Measurements from ENCODE around the gene ZNF841.
"Not testable (repeated sequence)": the region's sequence is repeated elsewhere in the genome, so short reads cannot be mapped to it uniquely, and the experiment has no call there.

Gene ZNF841

DNA sequence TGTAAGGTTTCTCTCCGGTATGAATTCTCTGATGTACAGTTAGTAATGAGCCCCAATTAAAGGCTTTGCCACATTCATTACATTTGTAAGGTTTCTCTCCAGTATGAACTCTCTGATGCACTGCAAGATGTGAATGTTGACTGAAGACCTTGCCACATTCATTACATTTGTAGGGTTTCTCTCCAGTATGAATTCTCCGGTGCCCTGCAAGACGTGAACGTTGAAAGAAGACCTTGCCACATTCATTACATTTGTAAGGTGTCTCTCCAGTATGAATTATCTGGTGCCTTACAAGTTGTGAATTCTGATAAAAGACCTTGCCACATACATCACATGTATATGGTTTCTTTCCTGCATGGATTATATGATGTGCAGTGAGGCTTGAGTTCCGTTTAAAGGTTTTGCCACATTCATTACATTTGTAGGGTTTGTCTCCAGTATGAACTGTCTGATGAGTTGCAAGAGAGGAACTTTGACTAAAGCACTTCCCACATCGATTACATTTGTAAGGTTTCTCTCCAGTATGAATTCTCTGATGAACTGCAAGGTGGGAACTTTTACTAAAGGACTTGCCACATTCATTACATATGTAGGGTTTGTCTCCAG lies 29.2 kb downstream of the ZNF841 start:
- no peak for DNase-seq

DNA sequence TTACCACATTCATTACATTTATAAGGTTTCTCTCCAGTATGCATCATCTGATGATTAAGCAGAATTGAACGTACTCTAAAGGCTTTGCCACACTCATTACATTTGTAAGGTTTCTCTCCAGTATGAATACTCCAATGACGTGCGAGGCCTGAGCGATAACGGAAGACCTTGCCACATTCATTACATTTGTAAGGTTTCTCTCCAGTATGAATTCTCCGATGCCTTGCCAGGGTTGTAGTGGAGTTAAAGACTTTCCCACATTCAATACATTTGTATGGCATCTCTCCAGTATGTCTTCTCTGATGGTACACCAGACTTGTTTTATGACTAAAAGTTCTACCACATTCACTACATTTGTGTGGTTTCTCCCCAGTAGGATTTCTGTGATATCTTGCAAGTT lies 30.2 kb downstream of the ZNF841 start:
- DNase-seq = no peak

DNA sequence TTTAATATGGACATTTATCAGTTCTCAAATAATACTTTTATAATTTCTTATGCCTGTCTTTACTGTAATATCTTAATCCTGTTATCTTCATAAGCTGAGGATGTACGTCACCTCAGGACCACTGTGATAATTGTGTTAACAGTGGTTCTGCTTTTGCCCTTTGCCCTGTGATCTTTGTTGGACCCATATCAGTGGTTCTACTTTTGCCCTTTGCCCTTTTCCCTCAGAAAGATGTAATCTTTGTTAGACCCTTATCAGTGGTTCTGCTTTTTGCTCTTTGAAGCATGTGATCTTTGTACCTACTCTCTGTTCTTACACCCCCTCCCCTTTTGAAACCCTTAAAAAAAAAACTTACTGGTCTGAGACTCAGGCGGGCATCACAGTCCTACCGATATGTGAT lies 39.1 kb downstream of the ZNF841 start:
- DNase-seq = not testable (repeated sequence)

DNA sequence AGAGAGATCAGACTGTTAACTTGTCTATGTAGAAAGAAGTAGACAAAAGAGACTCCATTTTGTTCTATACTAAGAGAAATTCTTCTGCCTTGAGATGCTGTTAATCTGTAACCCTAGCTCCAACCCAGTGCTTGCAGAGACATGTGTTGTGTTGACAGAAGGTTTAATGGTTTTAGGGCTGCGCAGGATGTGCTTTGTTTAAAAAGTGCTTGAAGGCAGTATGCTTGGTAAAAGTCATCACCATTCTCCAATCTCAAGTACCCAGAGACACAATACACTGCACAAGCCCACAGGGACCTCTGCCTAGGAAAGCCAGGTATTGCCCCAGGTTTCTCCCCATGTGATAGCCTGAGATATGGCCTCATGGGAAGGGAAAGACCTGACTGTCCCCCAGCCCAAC lies 43.8 kb downstream of the ZNF841 start:
- DNase-seq = not testable (repeated sequence)

DNA sequence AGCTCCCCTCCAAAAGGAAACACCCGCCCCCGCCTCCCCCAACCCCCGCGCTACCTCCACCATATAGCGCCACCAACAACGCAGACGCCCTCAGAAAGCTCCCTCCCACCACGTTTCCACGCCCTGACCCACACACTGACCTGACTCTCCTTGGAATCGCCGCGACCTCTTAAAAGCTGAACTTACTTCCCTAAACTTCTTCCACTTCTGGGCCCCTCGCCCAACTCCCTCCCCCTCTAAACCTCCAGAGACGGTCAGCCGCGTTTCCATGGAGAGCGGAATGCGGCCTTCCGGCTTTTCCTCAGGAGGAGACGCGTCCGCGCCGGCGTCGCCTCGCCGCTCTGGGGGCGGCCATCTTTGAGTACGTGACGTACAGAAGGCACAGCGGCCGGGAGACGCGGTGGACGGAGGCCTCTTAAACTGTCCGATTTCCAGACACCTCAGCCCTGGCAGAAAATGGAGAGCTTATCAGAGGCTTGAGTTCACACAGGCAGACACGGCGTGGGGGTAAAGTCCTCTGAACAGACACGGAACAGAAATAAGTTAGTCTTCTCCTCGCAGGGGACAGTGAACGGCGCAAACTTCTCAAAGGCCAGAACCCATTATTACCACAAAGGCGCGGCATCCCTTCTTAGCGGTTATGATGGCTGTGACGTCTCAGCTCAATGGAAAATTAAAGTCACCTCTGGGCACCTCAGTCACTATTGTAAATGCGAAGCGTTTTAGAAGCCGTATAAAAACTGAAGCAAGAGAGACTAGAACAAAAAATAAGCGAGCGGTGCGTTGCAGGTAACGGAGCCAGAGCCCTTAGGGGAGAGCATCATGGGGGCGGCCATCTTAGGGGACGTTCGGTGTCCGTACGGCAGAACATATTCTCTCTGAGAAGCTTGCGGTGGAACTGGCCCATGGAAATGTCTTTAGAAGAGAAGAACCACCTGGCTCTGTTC lies 46.7 kb downstream of the ZNF841 start, which contains the start of gene ZNF432:
TSS of gene ZNF432 (minus strand) at position 284 of the 947 bp plus-strand sequence. CDS start 1,970 bp downstream, outside the sequence.
- DNase-seq = peak; percentile 88 to 89

DNA sequence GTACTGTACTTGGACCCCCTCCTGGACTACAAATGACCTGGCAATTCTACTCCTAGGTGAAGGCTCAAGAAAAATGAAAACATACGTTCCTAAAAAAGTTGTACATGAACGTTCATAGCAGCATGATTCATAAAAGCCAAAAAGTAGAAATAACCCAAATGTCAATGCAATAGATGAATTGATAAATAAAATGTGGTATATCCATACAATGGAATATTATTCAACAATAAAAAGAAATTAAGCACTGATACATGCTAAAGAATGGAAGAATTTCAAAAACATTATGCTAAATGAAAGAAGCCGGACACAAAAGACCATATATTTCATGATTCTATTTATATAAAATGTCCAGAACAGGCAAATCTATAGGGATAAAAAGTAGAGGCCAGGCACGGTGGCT lies 56.4 kb downstream of the ZNF841 start:
- DNase-seq = no peak

DNA sequence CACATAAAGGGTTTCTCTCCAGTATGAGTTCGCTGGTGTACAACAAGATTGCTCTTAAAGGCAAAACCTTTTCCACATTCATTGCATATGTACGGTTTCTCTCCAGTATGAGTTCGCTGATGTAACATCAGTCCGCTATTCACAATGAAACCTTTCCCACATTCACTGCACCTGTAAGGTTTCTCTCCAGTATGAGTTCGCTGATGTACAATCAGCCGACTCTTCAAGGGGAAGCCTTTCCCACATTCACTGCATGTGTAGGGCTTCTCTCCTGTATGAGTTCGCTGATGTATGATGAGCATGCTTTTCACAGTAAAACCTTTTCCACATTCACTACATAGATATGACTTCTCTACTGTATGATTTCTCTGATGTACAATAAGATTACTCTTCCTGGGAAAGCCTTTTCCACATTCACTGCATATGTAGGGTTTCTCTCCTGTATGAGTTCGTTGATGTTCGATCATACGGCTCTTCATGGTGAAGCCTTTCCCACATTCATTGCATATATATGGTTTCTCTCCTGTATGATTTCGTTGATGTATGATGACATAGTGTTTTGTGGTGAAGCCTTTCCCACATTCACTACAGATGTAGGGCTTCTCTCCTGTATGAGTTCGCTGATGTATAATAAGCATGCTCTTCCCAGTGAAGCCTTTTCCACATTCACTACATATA lies 61.4 kb downstream of the ZNF841 start:
- DNase-seq = no peak

DNA sequence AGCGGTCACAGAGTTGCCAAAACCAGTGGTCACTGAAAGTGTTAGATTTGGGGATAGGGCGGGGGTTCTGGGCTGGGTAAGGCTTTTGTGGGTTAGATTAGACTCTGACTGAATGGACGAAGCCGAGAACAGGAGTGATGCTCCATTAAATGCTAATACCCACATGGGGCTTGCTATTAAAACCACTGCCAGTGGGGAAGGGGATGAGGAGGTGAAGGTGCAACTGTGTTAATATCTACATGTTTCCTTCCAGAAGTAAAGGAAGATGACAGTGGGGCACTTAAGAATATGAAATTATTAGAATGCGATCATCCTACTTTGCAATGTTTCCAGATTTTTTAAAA lies 66.8 kb downstream of the ZNF841 start:
- DNase-seq = no peak

DNA sequence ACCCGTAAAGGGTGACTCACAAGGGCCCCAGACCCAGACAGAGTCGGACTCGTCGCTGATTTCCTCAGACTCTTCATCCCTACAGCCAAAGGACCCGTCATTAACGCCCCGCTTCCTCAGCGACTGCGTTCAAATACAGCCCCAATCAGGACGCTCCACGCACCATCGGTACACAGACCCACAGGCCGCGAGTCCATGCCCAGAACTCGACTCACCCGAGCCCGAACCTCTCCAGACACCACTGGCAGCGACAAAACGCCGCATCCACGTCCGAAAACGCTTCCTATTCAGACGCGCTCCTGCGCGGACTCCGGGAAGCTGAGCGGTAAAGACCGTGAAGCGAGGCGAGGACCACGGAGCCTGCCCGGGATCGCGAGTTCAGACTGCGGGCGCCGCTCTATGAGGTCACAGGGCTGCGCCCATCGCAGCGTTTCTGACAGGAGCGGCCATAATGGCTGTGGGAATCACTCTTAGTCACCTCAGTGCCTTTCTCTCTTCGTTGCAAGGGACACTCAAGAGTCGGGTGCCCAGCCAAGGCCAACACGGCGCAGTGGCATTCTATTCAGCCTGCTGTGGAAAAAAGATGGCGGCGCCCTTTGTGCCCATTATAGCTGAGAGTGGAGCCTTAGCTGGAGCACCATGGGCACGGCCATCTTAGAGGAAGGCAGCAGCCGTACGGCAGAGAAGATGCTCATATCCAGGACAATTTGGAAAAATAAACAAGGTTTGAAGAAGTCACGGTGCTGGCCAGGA lies 67.4 kb downstream of the ZNF841 start, which contains the start of gene ZNF614:
TSS of gene ZNF614 (minus strand) at position 353 of the 753 bp plus-strand sequence. CDS start 2,634 bp downstream, outside the sequence.
- DNase-seq = peak; percentile 81 to 91

DNA sequence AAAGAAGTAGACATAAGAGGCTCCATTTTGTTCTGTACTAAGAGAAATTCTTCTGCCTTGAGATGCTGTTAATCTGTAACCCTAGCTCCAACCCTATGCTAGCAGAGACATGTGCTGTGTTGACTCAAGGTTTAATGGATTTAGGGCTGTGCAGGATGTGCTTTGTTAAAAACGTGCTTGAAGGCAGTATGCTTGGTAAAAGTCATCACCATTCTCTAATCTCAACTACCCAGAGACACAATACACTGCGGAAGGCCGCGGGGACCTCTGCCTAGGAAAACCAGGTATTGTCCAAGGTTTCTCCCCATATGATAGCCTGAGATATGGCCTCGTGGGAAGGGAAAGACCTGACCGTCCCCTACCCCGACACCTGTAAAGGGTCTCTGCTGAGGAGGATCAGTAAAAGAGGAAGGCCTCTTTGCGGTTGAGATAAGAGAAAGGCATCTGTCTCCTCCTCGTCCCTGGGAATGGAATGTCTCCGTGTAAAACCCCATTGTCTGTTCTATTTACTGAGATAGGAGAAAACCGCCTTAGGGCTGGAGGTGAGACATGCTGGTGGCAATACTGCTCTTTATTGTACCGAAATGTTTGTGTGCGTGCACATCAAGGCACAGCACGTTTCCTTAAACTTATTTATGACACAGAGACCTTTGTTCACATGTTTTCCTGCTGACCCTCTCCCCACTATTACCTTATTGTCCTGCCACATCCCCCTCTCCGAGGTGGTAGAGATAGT lies 69.1 kb downstream of the ZNF841 start:
- not testable (repeated sequence) for DNase-seq

DNA sequence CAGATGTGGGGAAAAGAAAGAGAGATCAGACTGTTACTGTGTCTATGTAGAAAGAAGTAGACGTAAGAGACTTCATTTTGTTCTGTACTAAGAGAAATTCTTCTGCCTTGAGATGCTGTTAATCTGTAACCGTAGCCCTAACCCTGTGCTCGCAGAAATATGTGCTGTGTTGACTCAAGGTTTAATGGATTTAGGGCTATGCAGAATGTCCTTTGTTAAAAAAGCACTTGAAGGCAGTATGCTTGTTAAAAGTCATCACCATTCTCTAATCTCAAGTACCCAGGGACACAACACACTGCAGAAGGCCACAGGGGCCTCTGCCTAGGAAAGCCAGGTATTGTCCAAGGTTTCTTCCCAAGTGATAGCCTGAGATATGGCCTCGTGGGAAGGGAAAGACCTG lies 71.1 kb downstream of the ZNF841 start:
- not testable (repeated sequence) for DNase-seq

DNA sequence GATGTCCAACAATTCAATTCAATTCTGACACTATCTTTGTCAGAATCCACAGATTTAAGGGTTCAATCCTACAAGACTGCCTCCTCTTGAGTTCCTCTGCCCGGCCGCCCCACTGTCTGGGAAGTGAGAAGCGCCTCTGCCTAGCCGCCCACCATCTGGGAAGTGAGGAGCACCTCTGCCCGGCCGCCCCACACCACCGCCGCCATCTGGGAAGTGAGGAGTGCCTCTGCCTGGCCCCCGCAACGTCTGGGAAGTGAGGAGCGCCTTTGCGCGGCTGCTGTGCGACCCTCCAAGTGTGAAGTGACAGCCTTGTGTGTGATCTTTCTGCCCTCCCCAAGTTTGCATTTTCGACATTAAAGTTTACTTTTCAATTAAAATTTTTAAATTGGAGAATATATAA lies 73.4 kb downstream of the ZNF841 start:
- DNase-seq = no peak

DNA sequence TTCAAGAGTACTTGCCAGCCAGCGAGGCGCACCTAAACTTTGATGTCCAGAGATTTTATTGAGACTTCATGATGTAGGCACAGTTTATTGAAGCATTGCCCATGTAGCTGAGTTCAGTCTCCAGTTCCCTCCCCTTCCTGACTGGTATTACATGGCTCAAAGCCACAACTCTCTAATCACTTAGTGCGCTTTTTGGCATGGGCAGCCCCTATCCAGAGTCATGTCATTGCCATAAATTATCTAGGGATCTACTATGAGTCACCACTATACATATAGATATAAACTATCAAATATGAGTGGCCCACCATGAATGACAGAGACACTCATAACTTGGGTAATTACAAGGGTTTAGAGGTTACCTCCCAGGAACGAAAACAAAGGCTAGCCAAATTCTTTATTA lies 75.1 kb downstream of the ZNF841 start:
- no peak for DNase-seq

Data from AML-193 (cell line).